Psoas muscle (tissue), 8 donors: Measurements from ENCODE around the gene COMMD3. TPM values are rescaled to one million over a fixed set of nuclear protein-coding genes. Genes with fewer than 3 reads are reported as not detected.
"Not testable (repeated sequence)": the region's sequence is repeated elsewhere in the genome, so short reads cannot be mapped to it uniquely, and the experiment has no call there.

Experiments used
- ATAC-seq, 4 donors: fragments of 200-7000 bp; cut with Tn5 transposase; one replicate each; pipeline ENCODE4 v1.9.1; 2020; ENCODE audit warnings: moderate library complexity in 3 of 4, mild to moderate bottlenecking in 2 of 4
- DNase-seq, 2 donors: peaks; one replicate each; pipeline ENCODE4 v3.0.0-alpha.2; 2020
- H3K27ac ChIP-seq: fragments of 200-600 bp; one replicate; pipeline ENCODE4 v1.8.0; 2022
- H3K27me3 ChIP-seq, 3 donors: fragments of 200-600 bp in 1 of 3; one replicate each; pipeline versions ENCODE4 v1.6.1 to v1.8.0; 2013 to 2022; ENCODE audit warnings: low read length in 2 of 3, mild to moderate bottlenecking in 2 of 3, moderate library complexity in 1 of 3; ENCODE audit not compliant: insufficient read depth in 3 of 3
- H3K36me3 ChIP-seq, 2 donors: fragments of 200-600 bp in 1 of 2; one replicate each; pipeline versions ENCODE4 v1.6.1 to v1.8.0; 2013 to 2022; ENCODE audit warnings: low read depth in 1 of 2, mild to moderate bottlenecking in 1 of 2, moderate library complexity in 1 of 2; ENCODE audit not compliant: insufficient read depth in 1 of 2
- H3K4me1 ChIP-seq: fragments of 200-600 bp; one replicate; pipeline ENCODE4 v1.8.0; 2022
- H3K4me3 ChIP-seq: fragments of 200-600 bp; one replicate; pipeline ENCODE4 v1.8.0; 2022; ENCODE audit warnings: mild to moderate bottlenecking
- H3K9me3 ChIP-seq: fragments of 200-600 bp; one replicate; pipeline ENCODE4 v1.8.0; 2022
- CTCF ChIP-seq: fragments of 200-600 bp; IDR thresholded peaks from one replicate; pipeline ENCODE4 v1.8.0; 2022; ENCODE audit warnings: antibody characterized with exemption
- WGBS, 3 donors: extraction: QIAGEN DNeasy Blood & Tissue Kit; methylation state at CpG; one replicate each; pipeline versions ENCODE4 v1.1.6 to v1.1.7; 2013; 5-methylcytosine and 5-hydroxymethylcytosine counted together
- intact Hi-C, 2 donors: fragments of 100-400 bp; cut with DNase I; formaldehyde crosslinking; loops; one replicate each; pipeline versions ENCODE4 v1.11.0 to v1.14.2; 2022
- polyA plus RNA-seq, 3 donors: library from polyadenylated mRNA; stranded (reverse); fragments of 200-250 nt; gene quantifications; one replicate each; pipeline ENCODE4 v1.2.3, GENCODE V29; 2013
- total RNA-seq, 4 donors: library from RNA; stranded (reverse); fragmentation: NEBNext Ultra II Directional in 2 of 4; extraction: Animal tissue kit (Norgen Biotek cat#: 25700) in 2 of 4; gene quantifications; one replicate each; pipeline versions ENCODE4 v1.2.1 to v1.2.4, GENCODE V29; 2021 to 2023
- donor health status: healthy with polysubstance abuse.
- donor health status: DM: no; HTN: no; CAD: no; lungs with moderate emphysema.
- donor health status: Bipolar disorder and iron deficiency.
- donor health status: healthy.
- donor health status: DM: yes; HTN: yes; CAD: no.
- donor health status: DM: no; HTN: no; CAD: no.
- donor health status: DM: no; HTN: no; CAD: no.
- donor health status: DM: yes; HTN: yes; CAD: no.

The COMMD3 gene
- total and polyA plus RNA-seq, 7 donors, result 42.3 to 81.4 (median 64.6) TPM

DNA sequence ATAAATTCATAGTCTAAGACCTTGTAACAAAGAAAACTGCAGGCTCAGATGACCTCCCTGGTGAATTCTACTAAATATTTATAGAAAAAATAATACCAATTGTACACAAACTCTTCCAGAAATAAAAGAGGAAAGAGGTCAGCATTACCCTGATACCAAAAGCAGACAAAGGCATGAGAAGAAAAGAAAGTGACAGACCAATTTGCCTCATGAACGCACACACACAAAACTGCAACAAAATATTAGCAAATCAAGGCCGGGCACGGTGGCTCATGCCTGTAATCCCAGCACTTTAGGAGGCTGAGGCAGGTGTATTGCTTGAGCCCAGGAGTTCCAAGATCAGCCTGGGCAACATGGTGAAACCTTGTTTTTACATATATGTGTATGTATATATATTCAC lies 12.7 kb upstream of the COMMD3 start:
- Histone ChIP-seq H3K9me3 (no peaks in the 10 kb centered on the region), H3K4me3 (no peak overlapping the region), H3K36me3 (no peaks in the 10 kb centered on the region), H3K4me1 (no peaks in the 10 kb centered on the region), H3K27ac (no peak overlapping the region), H3K27me3 (no peaks in the 10 kb centered on the region)
- 82 to 90% (median 89%) methylated on average over 3 of the region's 3 CpGs for WGBS, 3 donors
- ATAC-seq, result no peak
- DNase-seq, result no peak
- no peak for TF ChIP-seq CTCF
- intact Hi-C loops, result loop anchor here in 1 of 2 donors (5.0 kb wide), 1 partner anchor 46 kb away; no protein-coding TSS in a partner anchor

DNA sequence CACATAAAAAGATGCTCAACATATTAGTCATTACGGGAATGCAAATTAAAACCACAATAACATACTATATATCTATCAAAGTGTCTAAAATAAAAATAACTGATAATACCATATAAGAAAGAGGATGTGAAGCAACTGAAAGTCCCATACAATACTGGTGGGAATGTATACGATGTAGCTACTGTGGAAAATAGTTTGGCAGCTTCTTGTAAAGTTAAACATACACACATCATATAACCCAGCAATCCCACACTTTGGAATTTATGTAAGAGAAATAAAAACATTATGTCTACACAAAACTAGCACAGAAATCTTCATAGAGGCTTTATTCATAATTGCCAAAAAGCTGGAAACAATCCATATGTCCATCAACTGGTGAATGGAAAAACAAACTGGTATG lies 10.5 kb upstream of the COMMD3 start:
- Histone ChIP-seq H3K36me3 (no peaks in the 10 kb centered on the region), H3K27me3 (no peaks in the 10 kb centered on the region), H3K4me3 (no peak overlapping the region), H3K4me1 (no peaks in the 10 kb centered on the region), H3K9me3 (no peaks in the 10 kb centered on the region), H3K27ac (no peak overlapping the region)
- DNase-seq (no peak), ATAC-seq (no peak)
- intact Hi-C loops, result no loop called here
- 89 to 93% (median 91%) methylated on average over 2 of the region's 2 CpGs for WGBS, 3 donors
- no peak for TF ChIP-seq CTCF

- no peak for ATAC-seq
- intact Hi-C loops, result no loop called here
- H3K9me3 ChIP-seq, result no peaks in the 10 kb centered on the region
- 86 to 94% (median 93%) methylated on average over 2 of the region's 2 CpGs for WGBS, 3 donors
- no peaks in the 10 kb centered on the region for H3K4me1 ChIP-seq
- no peaks in the 10 kb centered on the region for H3K27me3 ChIP-seq
- no peak for DNase-seq
- no peaks in the 10 kb centered on the region for H3K36me3 ChIP-seq
- TF ChIP-seq CTCF, result no peak
- H3K4me3 ChIP-seq, result no peak overlapping the region
- no peak overlapping the region for H3K27ac ChIP-seq
Measured at GRCh38 chr10:22308390-22308789, 7.8 kb upstream of the COMMD3 start.

- Histone ChIP-seq H3K27ac (no peak overlapping the region), H3K4me3 (no peak overlapping the region), H3K4me1 (no peaks in the 10 kb centered on the region), H3K27me3 (no peaks in the 10 kb centered on the region), H3K36me3 (no peaks in the 10 kb centered on the region), H3K9me3 (no peaks in the 10 kb centered on the region)
- ATAC-seq (no peak), DNase-seq (no peak)
- intact Hi-C loops, result no loop called here
- WGBS, 3 donors, result 96 to 97% (median 97%) methylated on average over 4 of the region's 4 CpGs
- no peak for TF ChIP-seq CTCF
Measured at GRCh38 chr10:22309180-22310000, 6.8 kb upstream of the COMMD3 start.

GRCh38 chr10:22310012-22310411 lies 6.2 kb upstream of the COMMD3 start:
- DNase-seq, H3K9me3 ChIP-seq, H3K27ac ChIP-seq, H3K4me3 ChIP-seq, H3K36me3 ChIP-seq, ATAC-seq, H3K27me3 ChIP-seq, H3K4me1 ChIP-seq: not testable (repeated sequence)
- WGBS, 3 donors, result 97 to 99% (median 98%) methylated on average over 10 of the region's 10 CpGs
- intact Hi-C loops, result loop anchor here in 1 of 2 donors (10.0 kb wide), 1 partner anchor 815 kb away; no protein-coding TSS in a partner anchor
